Lower lobe of right lung (tissue), 2 donors: Measurements from ENCODE around the gene TNFRSF9. TPM values are rescaled to one million over a fixed set of nuclear protein-coding genes. Genes with fewer than 3 reads are reported as not detected.

Experiments used
- ATAC-seq, 2 donors: fragments of 200-7000 bp; cut with Tn5 transposase; one replicate each; pipeline ENCODE4 v1.9.1; 2020 to 2022; ENCODE audit warnings: mild to moderate bottlenecking in 2 of 2, moderate library complexity in 2 of 2
- DNase-seq: peaks from one replicate; pipeline ENCODE4 v3.0.0-alpha.2; 2020
- H3K27ac ChIP-seq: fragments of 200-600 bp; one replicate; pipeline ENCODE4 v1.8.0; 2022
- H3K27me3 ChIP-seq: fragments of 200-600 bp; one replicate; pipeline ENCODE4 v1.8.0; 2022; ENCODE audit warnings: low read depth
- H3K36me3 ChIP-seq: fragments of 200-600 bp; one replicate; pipeline ENCODE4 v1.8.0; 2022; ENCODE audit warnings: mild to moderate bottlenecking
- H3K4me1 ChIP-seq: fragments of 200-600 bp; one replicate; pipeline ENCODE4 v1.8.0; 2022
- H3K4me3 ChIP-seq: fragments of 200-600 bp; one replicate; pipeline ENCODE4 v1.8.0; 2022; ENCODE audit warnings: mild to moderate bottlenecking
- H3K9me3 ChIP-seq: fragments of 200-600 bp; one replicate; pipeline ENCODE4 v1.8.0; 2022
- intact Hi-C: fragments of 100-400 bp; cut with DNase I; formaldehyde crosslinking; loops from one replicate; pipeline ENCODE4 v1.11.0; 2022
- long read RNA-seq: library from polyadenylated mRNA; unstranded; transcript quantifications from one replicate; pipeline ENCODE4 v2.0.0, GENCODE V29; 2021
- total RNA-seq: library from RNA; stranded (reverse); fragmentation: NEBNext Ultra II Directional; extraction: Animal tissue kit (Norgen Biotek cat#: 25700); gene quantifications from one replicate; pipeline ENCODE4 v1.2.1, GENCODE V29; 2021
- TF ChIP-seq, protein P1 (sequence below): fragments of 200-600 bp; IDR thresholded peaks from one replicate; pipeline ENCODE4 v1.8.0; 2022; ENCODE audit warnings: antibody characterized with exemption, mild to moderate bottlenecking
- donor health status: DM: no; HTN: yes; CAD: no; lungs with severe emphysema.

Gene TNFRSF9
- 0.47 TPM for total RNA-seq
- long read RNA-seq, partial matches to known transcripts: 0 of 1 reads
- long read RNA-seq, other reads (novel, unspliced or antisense): 1 of 1 reads

GRCh38 chr1:7940745-7941436 is at the start of gene TNFRSF9:
Gene TNFRSF9 (minus strand): TSS chr1:7940839. CDS start chr1:7939994, 845 bp downstream.
- peak; percentile 53 for DNase-seq
- peaks cover 40% of the 10 kb centered on the region for H3K4me1 ChIP-seq
- no peaks in the 10 kb centered on the region for H3K9me3 ChIP-seq
- no peak within 1 kb of the TSS for H3K4me3 ChIP-seq
- ATAC-seq: peak; percentile 49 to 58
- intact Hi-C loops: no loop called here
- no peak within 1 kb of the TSS for H3K27ac ChIP-seq
- H3K27me3 ChIP-seq: peaks cover 7% of the 10 kb centered on the region
- TF ChIP-seq, protein P1, sequence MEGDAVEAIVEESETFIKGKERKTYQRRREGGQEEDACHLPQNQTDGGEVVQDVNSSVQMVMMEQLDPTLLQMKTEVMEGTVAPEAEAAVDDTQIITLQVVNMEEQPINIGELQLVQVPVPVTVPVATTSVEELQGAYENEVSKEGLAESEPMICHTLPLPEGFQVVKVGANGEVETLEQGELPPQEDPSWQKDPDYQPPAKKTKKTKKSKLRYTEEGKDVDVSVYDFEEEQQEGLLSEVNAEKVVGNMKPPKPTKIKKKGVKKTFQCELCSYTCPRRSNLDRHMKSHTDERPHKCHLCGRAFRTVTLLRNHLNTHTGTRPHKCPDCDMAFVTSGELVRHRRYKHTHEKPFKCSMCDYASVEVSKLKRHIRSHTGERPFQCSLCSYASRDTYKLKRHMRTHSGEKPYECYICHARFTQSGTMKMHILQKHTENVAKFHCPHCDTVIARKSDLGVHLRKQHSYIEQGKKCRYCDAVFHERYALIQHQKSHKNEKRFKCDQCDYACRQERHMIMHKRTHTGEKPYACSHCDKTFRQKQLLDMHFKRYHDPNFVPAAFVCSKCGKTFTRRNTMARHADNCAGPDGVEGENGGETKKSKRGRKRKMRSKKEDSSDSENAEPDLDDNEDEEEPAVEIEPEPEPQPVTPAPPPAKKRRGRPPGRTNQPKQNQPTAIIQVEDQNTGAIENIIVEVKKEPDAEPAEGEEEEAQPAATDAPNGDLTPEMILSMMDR: no peak
- H3K36me3 ChIP-seq: no peaks in the 10 kb centered on the region

- Histone ChIP-seq H3K9me3 (no peaks in the 10 kb centered on the region), H3K27me3 (no peaks in the 10 kb centered on the region), H3K4me3 (no peak overlapping the region), H3K4me1 (no peaks in the 10 kb centered on the region), H3K36me3 (peaks cover 21% of the 10 kb centered on the region), H3K27ac (no peak overlapping the region)
- TF ChIP-seq, protein P1: no peak
- ATAC-seq: no peak
- intact Hi-C loops: no loop called here
- DNase-seq: no peak
Measured at GRCh38 chr1:7989762-7990428, 49.3 kb upstream of the TNFRSF9 start.

GRCh38 chr1:7988576-7988975 is 47.9 kb upstream of the TNFRSF9 start:
- Histone ChIP-seq H3K4me3 (no peak overlapping the region), H3K9me3 (no peaks in the 10 kb centered on the region), H3K36me3 (peaks cover 34% of the 10 kb centered on the region), H3K4me1 (no peaks in the 10 kb centered on the region), H3K27ac (no peak overlapping the region), H3K27me3 (no peaks in the 10 kb centered on the region)
- TF ChIP-seq, protein P1: no peak
- DNase-seq (no peak), ATAC-seq (peak in 1 of 2 donors; percentile 29)
- intact Hi-C loops: no loop called here

DNA sequence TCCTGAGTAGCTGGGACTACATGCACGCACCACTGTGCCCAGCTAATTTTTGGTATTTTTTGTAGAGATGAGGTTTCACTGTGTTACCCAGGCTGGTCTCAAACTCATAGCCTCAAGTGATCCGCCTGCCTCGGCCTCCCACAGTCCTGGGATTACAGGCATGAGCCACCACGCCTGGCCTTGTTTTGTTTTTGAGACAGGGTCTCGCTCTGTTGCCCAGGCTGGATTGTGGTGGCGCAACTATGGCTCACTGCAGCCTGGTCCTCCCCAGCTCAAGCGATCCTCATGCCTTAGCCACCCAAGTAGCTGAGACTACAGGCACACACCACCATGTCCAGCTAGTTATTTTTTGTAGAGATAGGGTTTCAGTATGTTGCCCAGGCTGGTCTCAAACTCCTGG is 46.9 kb upstream of the TNFRSF9 start:
- DNase-seq (no peak), ATAC-seq (no peak)
- Histone ChIP-seq H3K27ac (no peak overlapping the region), H3K4me1 (peaks cover 3% of the 10 kb centered on the region), H3K9me3 (no peaks in the 10 kb centered on the region), H3K27me3 (no peaks in the 10 kb centered on the region), H3K4me3 (no peak overlapping the region), H3K36me3 (peaks cover 43% of the 10 kb centered on the region)
- intact Hi-C loops: no loop called here
- TF ChIP-seq, protein P1: no peak

GRCh38 chr1:7985851-7986612 is 45.4 kb upstream of the TNFRSF9 start:
- no peak for DNase-seq
- intact Hi-C loops: no loop called here
- no peak overlapping the region for H3K4me3 ChIP-seq
- ATAC-seq: no peak
- no peak overlapping the region for H3K27ac ChIP-seq
- H3K4me1 ChIP-seq: peaks cover 9% of the 10 kb centered on the region
- TF ChIP-seq, protein P1: no peak
- H3K36me3 ChIP-seq: peaks cover 50% of the 10 kb centered on the region
- H3K9me3 ChIP-seq: no peaks in the 10 kb centered on the region
- H3K27me3 ChIP-seq: no peaks in the 10 kb centered on the region
